Mesenchymal stem cell (in vitro differentiated cells and primary cell): ENCODE data around the gene TSR2.
"Not testable (repeated sequence)": the region's sequence is repeated elsewhere in the genome, so short reads cannot be mapped to it uniquely, and the experiment has no call there.

Experiments used
- DNase-seq: peaks from one replicate; pipeline ENCODE4 v3.0.0-alpha.2; 2013
- H2AFZ ChIP-seq: one replicate; pipeline ENCODE4 v1.6.1; 2013; ENCODE audit warnings: low read depth, mild to moderate bottlenecking, control low read depth, inconsistent platforms, low read length, moderate library complexity
- H2AK5ac ChIP-seq: 2 replicates; pipeline ENCODE4 v1.6.1; 2013; ENCODE audit warnings: low read length, moderate library complexity, mild to moderate bottlenecking, inconsistent platforms; ENCODE audit not compliant: severe bottlenecking
- H2BK120ac ChIP-seq: one replicate; pipeline ENCODE4 v1.6.1; 2013; ENCODE audit warnings: low read depth, mild to moderate bottlenecking, inconsistent platforms, low read length, moderate library complexity
- H2BK12ac ChIP-seq, 2 experiments: one replicate each; pipeline ENCODE4 v1.6.1; 2013; ENCODE audit warnings: inconsistent platforms in 2 of 2, low read length in 2 of 2, mild to moderate bottlenecking in 2 of 2, moderate library complexity in 2 of 2, control low read depth in 1 of 2
- H2BK15ac ChIP-seq: one replicate; pipeline ENCODE4 v1.6.1; 2013; ENCODE audit warnings: mild to moderate bottlenecking, low read depth, inconsistent platforms; ENCODE audit not compliant: poor library complexity, severe bottlenecking
- H2BK5ac ChIP-seq: 2 replicates; pipeline ENCODE4 v1.6.1; 2013; ENCODE audit warnings: low read depth, mild to moderate bottlenecking, low read length, control low read depth, inconsistent platforms; ENCODE audit not compliant: poor library complexity, severe bottlenecking
- H3K14ac ChIP-seq, 2 experiments: one replicate each; pipeline ENCODE4 v1.6.1; 2013; ENCODE audit warnings: inconsistent platforms in 2 of 2, low read length in 2 of 2, control low read depth in 1 of 2, mild to moderate bottlenecking in 1 of 2, moderate library complexity in 1 of 2
- H3K18ac ChIP-seq, 2 experiments: one replicate each; pipeline ENCODE4 v1.6.1; 2013; ENCODE audit warnings: inconsistent platforms in 2 of 2, low read length in 2 of 2, control low read depth in 1 of 2, low read depth in 1 of 2, mild to moderate bottlenecking in 1 of 2
- H3K23ac ChIP-seq, 2 experiments: one replicate each; pipeline ENCODE4 v1.6.1; 2013; ENCODE audit warnings: inconsistent platforms in 2 of 2, low read length in 2 of 2, mild to moderate bottlenecking in 2 of 2, moderate library complexity in 2 of 2, control low read depth in 1 of 2
- H3K27ac ChIP-seq: 2 replicates; pipeline ENCODE4 v1.5.1; 2013; ENCODE audit warnings: mild to moderate bottlenecking, moderate library complexity, low read length, control low read depth, inconsistent platforms; ENCODE audit not compliant: poor library complexity, severe bottlenecking
- H3K27me3 ChIP-seq, 2 experiments: 2 replicates each; pipeline versions ENCODE4 v1.6.1 to v1.7.0; 2013; ENCODE audit warnings: low read length in 2 of 2, mild to moderate bottlenecking in 2 of 2, moderate library complexity in 2 of 2, control low read depth in 1 of 2, inconsistent platforms in 1 of 2; ENCODE audit not compliant: control insufficient read depth in 1 of 2, insufficient read depth in 1 of 2
- H3K36me3 ChIP-seq, 2 experiments: 2 replicates each; pipeline versions ENCODE4 v1.6.1 to v1.7.0; 2013; ENCODE audit warnings: low read length in 2 of 2, control low read depth in 1 of 2, inconsistent platforms in 1 of 2, low read depth in 1 of 2, mild to moderate bottlenecking in 1 of 2; ENCODE audit not compliant: insufficient read depth in 2 of 2, control insufficient read depth in 1 of 2
- H3K4ac ChIP-seq, 2 experiments: one replicate each; pipeline ENCODE4 v1.6.1; 2013; ENCODE audit warnings: inconsistent platforms in 2 of 2, low read length in 2 of 2, mild to moderate bottlenecking in 2 of 2, moderate library complexity in 2 of 2, control low read depth in 1 of 2, low read depth in 1 of 2
- H3K4me1 ChIP-seq: 2 replicates; pipeline ENCODE4 v1.6.1; 2013; ENCODE audit warnings: low read depth, low read length, control low read depth; ENCODE audit not compliant: control insufficient read depth, insufficient read depth
- H3K4me2 ChIP-seq: 2 replicates; pipeline ENCODE4 v1.6.1; 2013; ENCODE audit warnings: low read length, mild to moderate bottlenecking, inconsistent platforms; ENCODE audit not compliant: poor library complexity, severe bottlenecking
- H3K4me3 ChIP-seq, 2 experiments: 2 replicates each; pipeline versions ENCODE4 v1.5.1 to v1.7.0; 2013; ENCODE audit warnings: low read length in 2 of 2, mild to moderate bottlenecking in 2 of 2, control low read depth in 1 of 2, low read depth in 1 of 2; ENCODE audit not compliant: insufficient read depth in 1 of 2
- H3K79me1 ChIP-seq: replicated peaks from 2 replicates; pipeline ENCODE4 v1.6.1; 2013; ENCODE audit warnings: mild to moderate bottlenecking, control low read depth, low read length, inconsistent platforms; ENCODE audit not compliant: poor library complexity, severe bottlenecking
- H3K9ac ChIP-seq: 2 replicates; pipeline ENCODE4 v1.7.0; 2013; ENCODE audit warnings: mild to moderate bottlenecking, low read length, moderate library complexity
- H3K9me3 ChIP-seq: 2 replicates; pipeline ENCODE4 v1.7.0; 2013; ENCODE audit warnings: mild to moderate bottlenecking, low read length; ENCODE audit not compliant: control insufficient read depth
- H4K8ac ChIP-seq: one replicate; pipeline ENCODE4 v1.6.1; 2013; ENCODE audit warnings: inconsistent platforms, mild to moderate bottlenecking, low read length, moderate library complexity
- H4K91ac ChIP-seq: one replicate; pipeline ENCODE4 v1.6.1; 2013; ENCODE audit warnings: mild to moderate bottlenecking, low read length, inconsistent platforms
- WGBS: methylation state at CpG from one replicate; pipeline ENCODE4 v1.1.7; 2013; ENCODE audit warnings: mixed read lengths; 5-methylcytosine and 5-hydroxymethylcytosine counted together

The TSR2 gene

GRCh38 chrX:54483946-54484345 lies 43.7 kb downstream of the TSR2 start:
- H3K27me3 ChIP-seq, result peaks cover 0 to 4% of the 10 kb centered on the region in 2 experiments
- H2BK5ac ChIP-seq, result no peak overlapping the region
- H3K4me3 ChIP-seq, result no peak overlapping the region
- H3K9me3 ChIP-seq, result no peaks in the 10 kb centered on the region
- H3K23ac ChIP-seq, result no peak overlapping the region
- H3K9ac ChIP-seq, result peak overlapping the region; percentile 77
- peaks cover 19% of the 10 kb centered on the region for H3K4me1 ChIP-seq
- no peak overlapping the region for H2AK5ac ChIP-seq
- H3K4ac ChIP-seq, result no peak overlapping the region
- H3K18ac ChIP-seq, result no peak overlapping the region
- no peak for DNase-seq
- H2AFZ ChIP-seq, result no peak overlapping the region
- peaks cover 12% of the 10 kb centered on the region for H3K79me1 ChIP-seq
- no peak overlapping the region for H2BK15ac ChIP-seq
- peak overlapping the region; percentile 40 for H4K8ac ChIP-seq
- H3K36me3 ChIP-seq, result no peaks in the 10 kb centered on the region
- no peak overlapping the region for H3K4me2 ChIP-seq
- 83% methylated on average over 9 of the region's 9 CpGs for WGBS
- no peak overlapping the region for H3K14ac ChIP-seq
- H3K27ac ChIP-seq, result no peak overlapping the region
- H2BK12ac ChIP-seq, result no peak overlapping the region
- peak overlapping the region; percentile 3 for H2BK120ac ChIP-seq
- no peak overlapping the region for H4K91ac ChIP-seq

GRCh38 chrX:54484666-54485065 lies 44.5 kb downstream of the TSR2 start:
- Histone ChIP-seq H3K4me1 (peaks cover 12% of the 10 kb centered on the region), H3K4me3 (no peak overlapping the region), H3K79me1 (peaks cover 12% of the 10 kb centered on the region), H4K8ac (no peak overlapping the region), H3K36me3 (no peaks in the 10 kb centered on the region), H3K4me2 (no peak overlapping the region), H3K9ac (no peak overlapping the region), H2BK15ac (no peak overlapping the region), H2BK12ac (no peak overlapping the region), H3K27ac (no peak overlapping the region), H3K9me3 (no peaks in the 10 kb centered on the region), H2BK120ac (no peak overlapping the region), H3K18ac (no peak overlapping the region), H3K14ac (no peak overlapping the region), H2BK5ac (no peak overlapping the region), H3K27me3 (peaks cover 0 to 3% of the 10 kb centered on the region in 2 experiments), H4K91ac (peak overlapping the region; percentile 18), H3K23ac (no peak overlapping the region), H3K4ac (peak overlapping the region in 1 of 2 experiments; percentile 37), H2AFZ (no peak overlapping the region), H2AK5ac (no peak overlapping the region)
- WGBS, result 27% methylated on average over 2 of the region's 3 CpGs
- DNase-seq, result no peak

GRCh38 chrX:54489819-54490218 lies 49.6 kb downstream of the TSR2 start:
- H3K4ac ChIP-seq, H2BK120ac ChIP-seq, H4K8ac ChIP-seq, H3K23ac ChIP-seq, H3K27me3 ChIP-seq, DNase-seq, H2BK15ac ChIP-seq, H2BK12ac ChIP-seq, H3K18ac ChIP-seq, H2AFZ ChIP-seq, H3K14ac ChIP-seq, H2AK5ac ChIP-seq, H3K4me2 ChIP-seq, H4K91ac ChIP-seq, H3K36me3 ChIP-seq, H2BK5ac ChIP-seq, H3K9ac ChIP-seq, H3K27ac ChIP-seq, H3K4me3 ChIP-seq, H3K9me3 ChIP-seq: not testable (repeated sequence)
- Histone ChIP-seq H3K79me1 (peaks cover 13% of the 10 kb centered on the region), H3K4me1 (peaks cover 13% of the 10 kb centered on the region)
- no CpG with 5 or more reads among the region's 5 CpGs for WGBS

GRCh38 chrX:54492340-54492739 lies 52.1 kb downstream of the TSR2 start:
- no peak overlapping the region for H2BK12ac ChIP-seq
- H3K9ac ChIP-seq, result peak overlapping the region; percentile 86
- H3K9me3 ChIP-seq, result no peaks in the 10 kb centered on the region
- H3K18ac ChIP-seq, result no peak overlapping the region
- H4K91ac ChIP-seq, result no peak overlapping the region
- peaks cover 0 to 13% of the 10 kb centered on the region in 2 experiments for H3K27me3 ChIP-seq
- H3K27ac ChIP-seq, result peak overlapping the region; percentile 45
- H2BK15ac ChIP-seq, result no peak overlapping the region
- no peak overlapping the region for H3K14ac ChIP-seq
- H2BK5ac ChIP-seq, result no peak overlapping the region
- H3K4me3 ChIP-seq, result no peak overlapping the region
- peak; percentile 41 for DNase-seq
- peaks cover 13% of the 10 kb centered on the region for H3K4me1 ChIP-seq
- peak overlapping the region; percentile 14 for H2AFZ ChIP-seq
- H3K36me3 ChIP-seq, result peaks cover 0 to 3% of the 10 kb centered on the region in 2 experiments
- H3K4ac ChIP-seq, result no peak overlapping the region
- no peak overlapping the region for H3K4me2 ChIP-seq
- no peak overlapping the region for H2AK5ac ChIP-seq
- WGBS, result 11% methylated on average over 2 of the region's 6 CpGs
- H3K23ac ChIP-seq, result no peak overlapping the region
- peaks cover 10% of the 10 kb centered on the region for H3K79me1 ChIP-seq
- no peak overlapping the region for H4K8ac ChIP-seq
- H2BK120ac ChIP-seq, result no peak overlapping the region
